HepG2 (cell line): ENCODE results near the gene AANAT. TPM values are rescaled to one million over a fixed set of nuclear protein-coding genes. Genes with fewer than 3 reads are reported as not detected.

Experiments used
- DR1 ChIP-seq: sonication (generic); formaldehyde crosslinking; IDR thresholded peaks from 2 replicates; pipeline ENCODE4 v1.8.0; 2021; ENCODE audit warnings: mild to moderate bottlenecking, missing genetic modification reagents, inconsistent platforms
- KLF16 ChIP-seq, 2 experiments: sonication (generic) in 1 of 2; formaldehyde crosslinking in 1 of 2; IDR thresholded peaks; 2 replicates each; pipeline versions ENCODE4 v1.6.1 to v1.8.0; 2016 to 2023; ENCODE audit warnings: missing genetic modification reagents in 2 of 2, missing compliant biosample characterization in 1 of 2
- NONO ChIP-seq, 2 experiments: fragments of 450-650 bp in 1 of 2; sonication (generic) in 1 of 2; formaldehyde crosslinking in 1 of 2; IDR thresholded peaks in 1 of 2; conservative IDR thresholded peaks in 1 of 2; 2 replicates each; pipeline versions ENCODE4 v1.6.1 to v1.8.0; 2017 to 2022; ENCODE audit warnings: mild to moderate bottlenecking in 1 of 2, missing genetic modification reagents in 1 of 2, moderate library complexity in 1 of 2
- NR2F1 ChIP-seq, 2 experiments: fragments of 450-650 bp in 1 of 2; formaldehyde crosslinking in 1 of 2; IDR thresholded peaks; 2 replicates each; pipeline versions ENCODE4 v1.5.0 to v1.6.1; 2016 to 2020; ENCODE audit warnings: mild to moderate bottlenecking in 1 of 2, missing compliant biosample characterization in 1 of 2, missing genetic modification reagents in 1 of 2, moderate library complexity in 1 of 2
- ZNF589 ChIP-seq: sonication (generic); formaldehyde crosslinking; conservative IDR thresholded peaks from 2 replicates; pipeline ENCODE4 v1.8.0; 2022; ENCODE audit warnings: mild to moderate bottlenecking, moderate library complexity, missing genetic modification reagents
- ZNF816 ChIP-seq: sonication (generic); formaldehyde crosslinking; IDR thresholded peaks from 2 replicates; pipeline ENCODE4 v1.8.0; 2022; ENCODE audit warnings: missing genetic modification reagents, mild to moderate bottlenecking, borderline replicate concordance
- polyA plus RNA-seq, 8 experiments: library from polyadenylated mRNA; depleted of rRNA in 3 of 8; stranded (reverse) in 7 of 8; unstranded in 1 of 8; fragments of >200 nt; fragmentation: Illumina TruSeq in 4 of 8; extraction: Trizol in 4 of 8; gene quantifications; 2 replicates each; pipeline versions ENCODE4 v1.2.1 to v1.2.3, GENCODE V29; 2011 to 2016; ENCODE audit warnings: low read depth in 4 of 8, missing spikeins in 1 of 8, mixed read lengths in 1 of 8; ENCODE audit not compliant: insufficient read depth in 1 of 8
- total RNA-seq, 5 experiments: library from RNA; depleted of rRNA; stranded (reverse); fragments of >200 nt; fragmentation: Illumina TruSeq; extraction: Trizol; gene quantifications; 2 replicates each; pipeline ENCODE4 v1.2.3, GENCODE V29; 2016; ENCODE audit warnings: low read depth in 1 of 5
- TF ChIP-seq, protein P1 (sequence below): sonication (generic); formaldehyde crosslinking; IDR thresholded peaks from 2 replicates; pipeline ENCODE4 v1.5.0; 2020; ENCODE audit warnings: mild to moderate bottlenecking, missing genetic modification reagents, borderline replicate concordance
- TF ChIP-seq, protein P2 (sequence below): sonication (generic); formaldehyde crosslinking; IDR thresholded peaks from 2 replicates; pipeline ENCODE4 v1.4.0; 2020; ENCODE audit warnings: missing genetic modification reagents
- TF ChIP-seq, protein P3 (sequence below): sonication (generic); formaldehyde crosslinking; IDR thresholded peaks from 2 replicates; pipeline ENCODE4 v1.4.0; 2020; ENCODE audit warnings: missing genetic modification reagents

Gene AANAT
- total and polyA plus RNA-seq, 2 of the 13 experiments (the other 11 are each of a cell fraction or from before 2014, with no cell fraction given) = 0.07 TPM; not detected in 1

DNA sequence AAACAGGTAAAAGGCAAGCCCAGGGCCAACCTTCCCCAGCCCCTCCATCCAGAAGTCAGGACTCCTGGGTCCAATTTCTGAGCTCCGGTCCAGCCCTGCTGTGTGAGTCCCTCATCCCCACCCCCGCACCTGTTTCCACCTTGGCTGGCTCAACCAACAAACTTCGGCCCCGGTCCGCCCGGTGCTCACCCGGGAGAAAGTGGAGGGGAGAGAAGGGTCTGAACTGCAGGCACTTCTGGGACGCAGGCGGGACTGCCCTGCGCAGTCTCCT is 33.3 kb downstream of the AANAT start (continued):
- no peak for TF ChIP-seq NR2F1 (CRISPR knock-in tag; IDR thresholded peaks at IDR 0.05)
- TF ChIP-seq ZNF589 (CRISPR knock-in tag) = 0 out of 2 replicates have a peak, but pooled peaks have one; percentile 61
- no peak for TF ChIP-seq DR1 (CRISPR knock-in tag)
- TF ChIP-seq, protein P1, sequence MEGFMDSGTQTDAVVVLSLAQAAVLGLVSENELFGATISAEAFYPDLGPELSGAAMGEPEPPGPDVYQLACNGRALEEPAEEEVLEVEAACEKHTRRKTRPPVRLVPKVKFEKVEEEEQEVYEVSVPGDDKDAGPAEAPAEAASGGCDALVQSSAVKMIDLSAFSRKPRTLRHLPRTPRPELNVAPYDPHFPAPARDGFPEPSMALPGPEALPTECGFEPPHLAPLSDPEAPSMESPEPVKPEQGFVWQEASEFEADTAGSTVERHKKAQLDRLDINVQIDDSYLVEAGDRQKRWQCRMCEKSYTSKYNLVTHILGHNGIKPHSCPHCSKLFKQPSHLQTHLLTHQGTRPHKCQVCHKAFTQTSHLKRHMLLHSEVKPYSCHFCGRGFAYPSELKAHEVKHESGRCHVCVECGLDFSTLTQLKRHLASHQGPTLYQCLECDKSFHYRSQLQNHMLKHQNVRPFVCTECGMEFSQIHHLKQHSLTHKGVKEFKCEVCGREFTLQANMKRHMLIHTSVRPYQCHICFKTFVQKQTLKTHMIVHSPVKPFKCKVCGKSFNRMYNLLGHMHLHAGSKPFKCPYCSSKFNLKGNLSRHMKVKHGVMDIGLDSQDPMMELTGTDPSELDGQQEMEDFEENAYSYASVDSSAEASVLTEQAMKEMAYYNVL (CRISPR knock-in tag) = 0 out of 2 replicates have a peak, but pooled peaks have one; percentile 31
- TF ChIP-seq KLF16 (CRISPR knock-in tag; IDR thresholded peaks at IDR 0.05) = 0 out of 4 replicates have a peak, but pooled peaks of 1 of the 2 experiments have one; percentile 9
- TF ChIP-seq, protein P2, sequence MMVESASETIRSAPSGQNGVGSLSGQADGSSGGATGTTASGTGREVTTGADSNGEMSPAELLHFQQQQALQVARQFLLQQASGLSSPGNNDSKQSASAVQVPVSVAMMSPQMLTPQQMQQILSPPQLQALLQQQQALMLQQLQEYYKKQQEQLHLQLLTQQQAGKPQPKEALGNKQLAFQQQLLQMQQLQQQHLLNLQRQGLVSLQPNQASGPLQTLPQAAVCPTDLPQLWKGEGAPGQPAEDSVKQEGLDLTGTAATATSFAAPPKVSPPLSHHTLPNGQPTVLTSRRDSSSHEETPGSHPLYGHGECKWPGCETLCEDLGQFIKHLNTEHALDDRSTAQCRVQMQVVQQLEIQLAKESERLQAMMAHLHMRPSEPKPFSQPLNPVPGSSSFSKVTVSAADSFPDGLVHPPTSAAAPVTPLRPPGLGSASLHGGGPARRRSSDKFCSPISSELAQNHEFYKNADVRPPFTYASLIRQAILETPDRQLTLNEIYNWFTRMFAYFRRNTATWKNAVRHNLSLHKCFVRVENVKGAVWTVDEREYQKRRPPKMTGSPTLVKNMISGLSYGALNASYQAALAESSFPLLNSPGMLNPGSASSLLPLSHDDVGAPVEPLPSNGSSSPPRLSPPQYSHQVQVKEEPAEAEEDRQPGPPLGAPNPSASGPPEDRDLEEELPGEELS (CRISPR knock-in tag) = peak; percentile 25; the same call in 1 of the 2 replicates
- no peak for TF ChIP-seq NONO (IDR thresholded peaks at IDR 0.05)
- TF ChIP-seq NONO (CRISPR knock-in tag; conservative IDR thresholded peaks at IDR 0.05) = 0 out of 2 replicates have a peak, but pooled peaks have one; percentile 24
- TF ChIP-seq, protein P3, sequence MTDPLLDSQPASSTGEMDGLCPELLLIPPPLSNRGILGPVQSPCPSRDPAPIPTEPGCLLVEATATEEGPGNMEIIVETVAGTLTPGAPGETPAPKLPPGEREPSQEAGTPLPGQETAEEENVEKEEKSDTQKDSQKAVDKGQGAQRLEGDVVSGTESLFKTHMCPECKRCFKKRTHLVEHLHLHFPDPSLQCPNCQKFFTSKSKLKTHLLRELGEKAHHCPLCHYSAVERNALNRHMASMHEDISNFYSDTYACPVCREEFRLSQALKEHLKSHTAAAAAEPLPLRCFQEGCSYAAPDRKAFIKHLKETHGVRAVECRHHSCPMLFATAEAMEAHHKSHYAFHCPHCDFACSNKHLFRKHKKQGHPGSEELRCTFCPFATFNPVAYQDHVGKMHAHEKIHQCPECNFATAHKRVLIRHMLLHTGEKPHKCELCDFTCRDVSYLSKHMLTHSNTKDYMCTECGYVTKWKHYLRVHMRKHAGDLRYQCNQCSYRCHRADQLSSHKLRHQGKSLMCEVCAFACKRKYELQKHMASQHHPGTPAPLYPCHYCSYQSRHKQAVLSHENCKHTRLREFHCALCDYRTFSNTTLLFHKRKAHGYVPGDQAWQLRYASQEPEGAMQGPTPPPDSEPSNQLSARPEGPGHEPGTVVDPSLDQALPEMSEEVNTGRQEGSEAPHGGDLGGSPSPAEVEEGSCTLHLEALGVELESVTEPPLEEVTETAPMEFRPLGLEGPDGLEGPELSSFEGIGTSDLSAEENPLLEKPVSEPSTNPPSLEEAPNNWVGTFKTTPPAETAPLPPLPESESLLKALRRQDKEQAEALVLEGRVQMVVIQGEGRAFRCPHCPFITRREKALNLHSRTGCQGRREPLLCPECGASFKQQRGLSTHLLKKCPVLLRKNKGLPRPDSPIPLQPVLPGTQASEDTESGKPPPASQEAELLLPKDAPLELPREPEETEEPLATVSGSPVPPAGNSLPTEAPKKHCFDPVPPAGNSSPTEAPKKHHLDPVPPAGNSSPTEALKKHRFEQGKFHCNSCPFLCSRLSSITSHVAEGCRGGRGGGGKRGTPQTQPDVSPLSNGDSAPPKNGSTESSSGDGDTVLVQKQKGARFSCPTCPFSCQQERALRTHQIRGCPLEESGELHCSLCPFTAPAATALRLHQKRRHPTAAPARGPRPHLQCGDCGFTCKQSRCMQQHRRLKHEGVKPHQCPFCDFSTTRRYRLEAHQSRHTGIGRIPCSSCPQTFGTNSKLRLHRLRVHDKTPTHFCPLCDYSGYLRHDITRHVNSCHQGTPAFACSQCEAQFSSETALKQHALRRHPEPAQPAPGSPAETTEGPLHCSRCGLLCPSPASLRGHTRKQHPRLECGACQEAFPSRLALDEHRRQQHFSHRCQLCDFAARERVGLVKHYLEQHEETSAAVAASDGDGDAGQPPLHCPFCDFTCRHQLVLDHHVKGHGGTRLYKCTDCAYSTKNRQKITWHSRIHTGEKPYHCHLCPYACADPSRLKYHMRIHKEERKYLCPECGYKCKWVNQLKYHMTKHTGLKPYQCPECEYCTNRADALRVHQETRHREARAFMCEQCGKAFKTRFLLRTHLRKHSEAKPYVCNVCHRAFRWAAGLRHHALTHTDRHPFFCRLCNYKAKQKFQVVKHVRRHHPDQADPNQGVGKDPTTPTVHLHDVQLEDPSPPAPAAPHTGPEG (CRISPR knock-in tag) = peak; percentile 36
- TF ChIP-seq ZNF816 (CRISPR knock-in tag) = no peak; the same call in 1 of the 2 replicates
